Breast epithelium (tissue), 4 donors: Measurements from ENCODE around the gene CRB2. TPM values are rescaled to one million over a fixed set of nuclear protein-coding genes. Genes with fewer than 3 reads are reported as not detected.

Source experiments
- DNase-seq, 2 donors: peaks; one replicate each; pipeline ENCODE4 v3.0.0-alpha.2; 2019; ENCODE audit warnings: low spot score in 2 of 2
- H3K27ac ChIP-seq, 2 donors: fragments of 200-600 bp; sonication (generic) in 1 of 2; one replicate each; pipeline ENCODE4 v1.5.1; 2016 to 2019; ENCODE audit warnings: mild to moderate bottlenecking in 1 of 2
- H3K27me3 ChIP-seq, 2 donors: fragments of 200-600 bp; sonication (generic) in 1 of 2; one replicate each; pipeline versions ENCODE4 v1.5.1 to v1.6.0; 2017 to 2019; ENCODE audit warnings: control low read depth in 1 of 2, mild to moderate bottlenecking in 1 of 2
- H3K36me3 ChIP-seq: fragments of 200-600 bp; one replicate; pipeline ENCODE4 v1.5.1; 2019
- H3K4me1 ChIP-seq, 2 donors: fragments of 200-600 bp; sonication (generic); one replicate each; pipeline ENCODE4 v1.5.1; 2016 to 2019; ENCODE audit warnings: control low read depth in 1 of 2
- H3K4me3 ChIP-seq, 3 donors: fragments of 200-600 bp; sonication (generic); 1 replicate in 2 of 3; 2 replicates in 1 of 3; pipeline ENCODE4 v1.5.1; 2016 to 2019; ENCODE audit warnings: mild to moderate bottlenecking in 3 of 3, moderate library complexity in 2 of 3
- H3K9me3 ChIP-seq, 2 donors: fragments of 200-600 bp; sonication (generic) in 1 of 2; one replicate each; pipeline ENCODE4 v1.5.1; 2016 to 2019; ENCODE audit warnings: control low read depth in 1 of 2
- CTCF ChIP-seq, 3 donors: fragments of 450-650 bp; IDR thresholded peaks; one replicate each; pipeline ENCODE4 v1.5.1; 2016 to 2017; ENCODE audit warnings: antibody characterized with exemption in 3 of 3, mild to moderate bottlenecking in 3 of 3, moderate library complexity in 3 of 3
- POLR2A ChIP-seq: fragments of 450-650 bp; IDR thresholded peaks from one replicate; pipeline ENCODE4 v1.6.1; 2016; ENCODE audit warnings: antibody characterized with exemption, mild to moderate bottlenecking, moderate library complexity
- POLR2AphosphoS5 ChIP-seq, 3 donors: sonication (generic); formaldehyde crosslinking; IDR thresholded peaks; one replicate each; pipeline ENCODE4 v1.6.1; 2017; ENCODE audit warnings: antibody characterized with exemption in 3 of 3
- intact Hi-C: fragments of 100-400 bp; cut with DNase I; formaldehyde crosslinking; loops from one replicate; pipeline ENCODE4 v1.15.1; 2023; ENCODE audit warnings: low total_unique reads
- total RNA-seq, 3 donors: library from RNA; depleted of rRNA; stranded (reverse); fragments of >200 nt; gene quantifications; one replicate each; pipeline ENCODE4 v1.1.0, GENCODE V29; 2016

Gene CRB2
- total RNA-seq, 3 donors from 2014 or later, result under 0.01 to 2.3 TPM; not detected in 1

GRCh38 chr9:123339666-123340510 lies 16.1 kb upstream of the CRB2 start:
- intact Hi-C loops, result no loop called here
- no peak for DNase-seq

GRCh38 chr9:123341816-123342215 lies 14.2 kb upstream of the CRB2 start:
- Histone ChIP-seq H3K36me3 (no peaks in the 10 kb centered on the region), H3K4me1 (no peaks in the 10 kb centered on the region), H3K4me3 (no peak overlapping the region), H3K27ac (no peak overlapping the region), H3K27me3 (no peaks in the 10 kb centered on the region), H3K9me3 (no peaks in the 10 kb centered on the region)
- intact Hi-C loops, result no loop called here
- TF ChIP-seq POLR2AphosphoS5 (IDR thresholded peaks at IDR 0.05) (no peak), POLR2A (no peak), CTCF (IDR thresholded peaks at IDR 0.05) (no peak)
- no peak for DNase-seq

More at GRCh38 chr9:123339666-123340510, 16.1 kb upstream of the CRB2 start:
- TF ChIP-seq CTCF (IDR thresholded peaks at IDR 0.05), result no peak
- TF ChIP-seq POLR2AphosphoS5 (IDR thresholded peaks at IDR 0.05), result no peak
- TF ChIP-seq POLR2A, result no peak
- no peak overlapping the region for H3K27ac ChIP-seq
- H3K4me3 ChIP-seq, result peak overlapping the region in 2 of 3 donors; percentile 23 to 35
- H3K4me1 ChIP-seq, result peaks cover 0 to 6% of the 10 kb centered on the region in 2 donors
- H3K36me3 ChIP-seq, result no peaks in the 10 kb centered on the region
- no peaks in the 10 kb centered on the region for H3K9me3 ChIP-seq
- no peaks in the 10 kb centered on the region for H3K27me3 ChIP-seq

- Histone ChIP-seq H3K9me3 (no peaks in the 10 kb centered on the region), H3K4me3 (no peak overlapping the region), H3K4me1 (no peaks in the 10 kb centered on the region), H3K27ac (no peak overlapping the region), H3K36me3 (no peaks in the 10 kb centered on the region), H3K27me3 (no peaks in the 10 kb centered on the region)
- DNase-seq, result no peak
- intact Hi-C loops, result no loop called here
- TF ChIP-seq CTCF (IDR thresholded peaks at IDR 0.05), result no peak
- TF ChIP-seq POLR2A, result no peak
- TF ChIP-seq POLR2AphosphoS5 (IDR thresholded peaks at IDR 0.05), result no peak
Measured at GRCh38 chr9:123342247-123342646, 13.8 kb upstream of the CRB2 start.

GRCh38 chr9:123343443-123344191 lies 12.4 kb upstream of the CRB2 start:
- Histone ChIP-seq H3K4me3 (no peak overlapping the region), H3K27me3 (no peaks in the 10 kb centered on the region), H3K36me3 (no peaks in the 10 kb centered on the region), H3K9me3 (no peaks in the 10 kb centered on the region), H3K4me1 (no peaks in the 10 kb centered on the region), H3K27ac (peak overlapping the region; percentile 44 to 64)
- no peak for DNase-seq
- intact Hi-C loops, result no loop called here
- TF ChIP-seq CTCF (IDR thresholded peaks at IDR 0.05), result no peak
- no peak for TF ChIP-seq POLR2A
- no peak for TF ChIP-seq POLR2AphosphoS5 (IDR thresholded peaks at IDR 0.05)
